HG02852 (cell line): ENCODE results near the gene MUC2.

Source experiments
- ATAC-seq: cut with Tn5 transposase; IDR thresholded peaks from one replicate; pipeline ENCODE4 v1.9.1; 2021; ENCODE audit warnings: mild to moderate bottlenecking, moderate library complexity; ENCODE audit not compliant: unreplicated experiment

The MUC2 gene

DNA sequence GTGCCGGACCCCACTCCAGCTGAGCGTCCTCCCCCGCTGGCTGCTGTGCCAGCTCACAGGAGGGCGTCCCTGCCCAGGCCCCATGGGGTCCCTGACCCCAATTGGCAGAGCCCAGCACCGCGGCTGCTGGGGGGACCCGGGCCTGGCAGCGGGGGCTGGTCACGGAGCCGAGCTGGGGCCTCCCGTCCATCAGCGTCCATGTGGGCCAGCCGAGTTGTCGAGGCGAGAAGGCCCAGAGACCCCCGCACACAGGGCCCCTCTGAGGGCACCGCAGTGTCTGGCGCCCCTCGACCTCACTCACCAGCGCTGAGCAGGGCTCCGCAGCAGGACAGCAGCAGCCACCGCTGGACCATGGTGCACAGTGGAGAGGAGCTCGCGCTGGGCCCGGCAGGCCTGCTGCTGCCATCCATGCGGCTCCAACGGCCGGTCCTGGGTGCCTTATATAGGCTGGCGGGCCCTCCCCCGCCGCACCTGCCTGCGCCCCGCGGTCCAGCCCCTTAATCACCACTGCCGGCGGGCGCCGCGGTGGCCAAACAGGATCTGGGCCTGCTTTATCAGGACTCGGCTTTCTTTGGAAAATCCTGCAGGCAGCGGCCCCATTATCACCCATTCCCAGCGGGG, 38.3 kb upstream of the MUC2 start, which contains the start of gene MUC6:
MUC6 (minus strand) TSS at position 416 of the 621 bp plus-strand sequence; CDS start at position 353, 63 bp downstream.
- no peak for ATAC-seq

DNA sequence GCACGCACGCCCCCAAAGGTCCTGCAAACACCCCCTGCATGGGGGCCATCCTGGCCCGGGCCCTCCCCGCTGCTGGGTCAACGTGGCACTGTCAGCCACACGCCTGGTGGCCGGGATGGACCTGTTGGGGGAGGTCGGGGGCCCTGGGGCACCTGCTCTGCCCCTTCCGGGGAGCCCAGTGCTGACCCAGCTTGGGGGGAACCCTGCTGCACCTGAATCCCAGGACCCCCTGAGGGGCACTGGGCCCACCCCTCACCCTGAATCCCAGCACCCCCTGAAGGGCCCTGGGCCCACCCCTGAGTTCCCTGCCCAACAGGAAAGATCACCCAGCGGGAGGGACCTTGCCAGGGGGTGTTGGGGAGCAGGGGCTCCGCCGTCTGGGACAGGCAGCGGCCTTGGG, 37.7 kb upstream of the MUC2 start:
- no peak for ATAC-seq

- no peak for ATAC-seq
Measured at GRCh38 chr11:1037506-1038055, 37.1 kb upstream of the MUC2 start.

DNA sequence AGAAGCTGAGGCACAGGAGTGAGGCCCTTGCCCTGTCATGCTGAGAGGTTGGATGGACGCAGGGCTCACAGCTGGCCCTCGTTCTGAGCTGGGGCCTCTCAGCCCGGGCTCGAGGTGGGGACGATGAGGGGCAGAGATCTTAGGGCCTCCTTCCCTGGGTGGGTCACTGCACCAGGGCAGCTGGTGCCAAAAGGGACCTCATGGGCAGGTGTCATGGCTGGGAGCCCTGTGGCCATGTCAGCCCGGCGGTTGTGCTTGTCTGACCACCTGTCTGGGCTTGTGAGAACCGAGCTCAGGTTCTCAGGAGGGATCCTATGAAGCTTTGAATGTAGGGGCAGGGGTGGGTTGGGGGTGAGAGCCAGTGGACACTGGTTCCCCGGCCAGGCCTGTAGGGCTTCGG, 36.3 kb upstream of the MUC2 start:
- no peak for ATAC-seq

- ATAC-seq: no peak
Measured at GRCh38 chr11:1038921-1039320, 35.8 kb upstream of the MUC2 start.

GRCh38 chr11:1039481-1040427, 34.9 kb upstream of the MUC2 start:
- no peak for ATAC-seq

GRCh38 chr11:1040428-1041148, 34.1 kb upstream of the MUC2 start:
- no peak for ATAC-seq

- no peak for ATAC-seq
Measured at GRCh38 chr11:1041149-1041467, 33.6 kb upstream of the MUC2 start.

DNA sequence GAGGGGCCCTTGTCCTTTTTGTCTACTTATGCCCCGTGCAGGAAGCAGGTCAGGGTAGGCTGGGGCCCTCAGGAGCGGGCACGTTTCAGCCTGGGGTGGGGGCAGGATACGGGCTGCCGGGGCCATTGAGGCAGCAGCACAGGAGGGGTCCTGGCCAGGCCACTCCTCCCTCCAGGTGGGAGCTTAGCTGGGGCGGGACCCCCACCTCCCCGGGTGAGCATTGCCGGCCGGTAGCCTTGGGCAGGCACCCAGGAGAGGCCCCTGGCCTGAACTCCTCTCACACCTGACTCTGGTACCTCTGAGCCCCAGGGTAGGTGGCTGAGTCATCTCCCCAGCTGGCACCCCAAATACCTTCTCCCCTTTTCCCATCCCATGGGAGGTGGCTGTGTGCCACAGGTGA, 33.2 kb upstream of the MUC2 start:
- no peak for ATAC-seq

DNA sequence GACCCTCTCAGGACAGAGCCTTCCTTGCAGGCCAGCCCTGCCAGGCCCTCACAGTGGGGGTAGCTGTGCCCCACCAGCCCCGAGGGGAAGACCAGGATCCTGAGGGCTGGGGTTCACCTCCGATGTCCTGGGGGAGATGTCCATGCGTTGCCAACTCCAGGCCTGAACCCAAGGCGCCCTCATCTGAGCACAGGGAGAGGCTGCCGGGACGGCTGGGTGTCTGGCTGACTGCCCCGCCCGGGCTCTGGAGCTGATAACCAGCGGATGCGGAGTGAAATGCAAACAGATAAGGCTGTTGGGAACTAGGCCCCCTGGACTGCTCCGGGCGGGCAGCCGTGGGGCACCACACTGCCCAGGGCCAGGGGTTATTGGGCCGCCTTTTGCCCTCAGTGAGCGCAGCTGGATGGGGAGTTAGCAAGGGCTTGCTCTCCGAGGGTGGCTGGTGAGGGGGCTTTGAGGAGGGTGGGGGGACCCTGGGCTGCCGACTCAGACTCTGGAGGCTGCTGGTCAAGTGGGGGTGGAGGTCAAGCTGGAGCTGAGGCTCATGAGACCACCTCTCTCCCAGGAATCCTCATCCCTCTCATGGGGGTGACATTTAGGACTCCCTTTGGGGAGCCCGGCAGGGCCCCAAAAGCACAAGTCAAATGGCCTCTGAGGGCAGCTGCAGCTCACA, 32.6 kb upstream of the MUC2 start:
- no peak for ATAC-seq

DNA sequence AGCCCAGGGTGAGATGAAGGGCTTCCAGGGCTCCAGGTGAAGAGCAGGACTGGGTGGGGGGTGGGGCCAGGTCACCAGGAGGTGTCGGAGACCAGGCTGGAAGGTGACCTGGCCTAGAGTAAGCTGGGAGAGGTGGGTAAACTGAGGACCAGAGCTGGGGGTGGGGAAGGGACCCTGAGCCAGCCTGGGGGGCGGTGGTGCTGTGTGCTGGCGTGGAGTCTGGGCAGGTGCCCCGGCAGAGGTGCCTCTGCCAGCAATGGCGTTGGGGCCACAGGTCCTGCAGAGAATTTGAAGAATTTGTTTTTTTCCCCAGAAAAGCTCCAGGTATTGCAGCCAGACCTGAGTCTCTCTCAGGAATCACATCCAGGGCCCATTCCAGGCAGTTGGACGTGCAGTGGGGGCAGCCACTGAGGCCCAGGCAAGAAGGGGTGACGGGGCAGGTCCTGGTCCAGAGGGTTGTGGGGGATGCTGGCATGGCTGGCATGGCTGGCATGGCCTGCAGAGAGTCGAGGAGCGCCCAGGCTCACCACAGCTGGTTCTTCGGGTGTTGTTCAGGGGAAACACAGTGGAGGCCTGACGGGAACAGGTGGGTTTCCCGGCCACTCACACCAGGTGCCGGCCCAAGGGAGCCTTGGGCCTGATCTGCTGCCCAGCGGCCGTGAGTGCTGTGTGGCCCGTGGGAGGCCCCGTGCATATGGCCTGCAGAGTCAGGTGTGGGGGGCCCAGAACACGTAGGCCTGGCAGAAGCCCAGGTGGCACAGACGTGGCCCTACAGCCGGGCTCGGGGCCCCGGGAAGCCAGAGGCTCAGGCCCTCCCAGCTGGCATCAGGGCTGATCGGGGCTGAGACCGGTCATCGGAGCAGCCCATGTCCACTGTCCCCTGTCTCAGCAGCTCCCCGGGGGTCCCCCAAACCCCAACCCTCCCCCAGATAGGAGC, 31.8 kb upstream of the MUC2 start:
- no peak for ATAC-seq

- ATAC-seq: no peak
Measured at GRCh38 chr11:1043563-1044096, 31.0 kb upstream of the MUC2 start.

DNA sequence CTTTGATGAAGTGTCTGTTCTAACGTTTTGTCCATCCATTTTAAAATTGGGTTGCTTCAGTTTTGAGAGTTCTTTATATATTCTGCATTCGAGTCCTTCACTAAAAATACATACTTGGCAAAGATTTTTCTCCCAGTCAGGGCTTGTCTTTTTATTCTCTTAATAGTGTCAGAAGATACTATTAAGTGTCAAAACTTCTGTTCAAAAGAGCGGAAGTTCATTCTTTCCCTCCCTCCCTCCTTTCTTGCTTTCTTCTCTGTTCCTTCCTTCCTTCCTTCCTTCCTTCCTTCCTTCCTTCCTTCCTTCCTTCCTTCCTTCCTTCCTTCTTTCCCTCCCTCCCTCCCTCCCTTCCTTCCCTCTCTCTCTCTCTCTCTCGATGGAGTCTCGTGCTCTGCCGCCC, 30.5 kb upstream of the MUC2 start:
- ATAC-seq: no peak

- ATAC-seq: no peak
Measured at GRCh38 chr11:1047595-1048156, 27.0 kb upstream of the MUC2 start.

DNA sequence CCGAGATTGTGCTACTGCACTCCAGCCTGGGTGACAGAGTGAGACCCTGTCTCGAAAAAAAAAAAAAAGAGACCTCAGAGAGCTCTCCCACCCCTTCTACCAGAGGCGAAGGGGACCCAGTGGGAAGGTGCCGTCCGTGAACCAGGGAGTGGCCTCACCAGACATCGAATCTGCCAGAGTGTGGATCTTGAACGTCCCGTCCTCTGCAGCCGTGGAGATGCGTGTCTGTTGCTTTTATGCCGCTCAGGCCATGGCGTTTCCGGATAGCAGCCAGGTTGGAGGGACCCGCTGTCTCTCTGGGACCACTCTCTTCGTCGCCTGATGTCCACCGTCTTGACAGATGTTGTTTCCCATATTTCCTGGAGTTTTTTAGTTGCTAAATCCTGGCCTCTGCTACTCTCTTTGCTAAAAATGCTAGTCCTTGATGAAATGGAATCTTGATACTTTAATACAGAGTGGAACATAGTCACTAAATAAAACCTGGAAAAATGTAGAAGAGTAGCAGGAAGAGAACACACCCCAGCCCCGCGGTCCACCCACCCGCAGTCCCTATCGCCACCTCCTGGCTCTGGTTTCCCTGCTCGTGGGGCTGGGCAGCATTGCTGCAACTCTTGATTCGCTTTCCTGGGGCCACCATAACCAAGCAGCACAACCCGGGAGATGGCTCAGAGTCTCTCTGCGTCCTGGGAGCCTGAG, 26.2 kb upstream of the MUC2 start:
- no peak for ATAC-seq

- no peak for ATAC-seq
Measured at GRCh38 chr11:1049071-1049405, 25.6 kb upstream of the MUC2 start.

DNA sequence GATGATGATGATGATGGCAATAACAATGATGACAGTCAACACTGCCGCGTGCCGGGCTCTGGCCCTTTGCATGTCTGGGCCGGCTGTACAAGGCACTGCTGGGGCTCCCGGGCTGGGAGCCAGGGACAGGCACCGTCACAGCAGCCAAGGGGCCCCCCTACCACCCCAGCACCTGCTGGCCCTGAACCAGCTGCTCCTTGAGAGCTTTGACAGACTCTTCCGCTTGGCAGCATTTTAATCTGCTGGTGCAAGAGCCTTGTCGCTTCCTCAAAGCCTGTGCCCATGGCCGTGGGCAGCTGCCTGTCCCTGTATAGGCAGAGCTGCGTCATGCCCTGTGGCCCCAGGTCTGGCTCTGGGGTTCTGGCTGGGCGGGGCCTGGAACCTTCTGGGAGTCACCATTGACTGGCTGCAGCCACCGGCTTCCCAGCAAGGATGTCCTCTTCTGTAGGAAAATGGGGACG, 25.2 kb upstream of the MUC2 start:
- ATAC-seq: no peak

DNA sequence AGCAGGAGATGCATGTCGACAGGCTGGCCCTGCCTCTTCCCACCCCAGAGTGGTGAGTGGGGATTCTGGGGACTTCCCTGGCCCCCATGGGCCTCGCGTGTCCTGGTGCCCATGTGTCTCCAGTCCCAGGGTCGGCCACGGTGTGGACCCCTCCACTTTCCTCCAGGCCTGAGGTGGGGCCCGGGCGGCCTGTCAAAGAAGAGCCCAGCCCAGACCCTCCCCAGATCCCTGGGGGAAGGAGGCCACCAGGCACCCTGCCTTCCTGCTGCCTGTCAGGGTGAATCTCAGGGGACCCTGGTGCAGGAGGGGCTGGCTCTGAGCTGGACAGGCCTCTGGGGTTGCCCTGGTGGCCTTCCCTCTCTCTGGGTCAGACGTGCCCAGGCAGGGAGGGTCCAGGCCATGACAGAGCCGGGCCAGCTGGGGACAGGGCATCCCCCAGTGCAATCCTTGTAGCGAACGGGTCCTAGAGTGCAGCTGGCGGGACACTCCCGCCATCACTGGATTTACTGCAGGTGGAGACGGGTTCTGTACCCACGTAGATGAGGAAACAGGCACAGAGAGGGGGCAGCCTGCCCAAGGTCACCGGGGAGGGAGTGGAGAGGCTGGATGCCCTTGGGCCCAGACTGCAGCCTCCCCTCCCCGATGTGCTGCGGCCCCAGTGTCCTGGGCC, 24.6 kb upstream of the MUC2 start:
- ATAC-seq: no peak
